OCI-LY1 (cell line): ENCODE results near the gene AGBL1.

ENCODE experiments used
- CTCF ChIP-seq: fragments of 200-600 bp; sonication (generic), shearing (Covaris generic); IDR thresholded peaks from 2 replicates; pipeline ENCODE4 v1.5.1; 2017; ENCODE audit warnings: mild to moderate bottlenecking, antibody characterized with exemption, low read length, moderate library complexity, mixed read lengths
- EZH2 ChIP-seq: fragments of 200-600 bp; sonication (generic), shearing (Covaris generic); IDR thresholded peaks from 2 replicates; pipeline ENCODE4 v1.8.0; 2017; ENCODE audit warnings: borderline replicate concordance, mixed run types, mild to moderate bottlenecking, antibody characterized with exemption, low read length, moderate library complexity, mixed read lengths

GRCh38 chr15:86865920-86866319, 786.2 kb downstream of the AGBL1 start:
- no peak for TF ChIP-seq CTCF
- TF ChIP-seq EZH2 = no peak
